Cerebellar cortex (tissue), 1 donor: Measurements from ENCODE around the gene UBE2D2.
"Not testable (repeated sequence)": the region's sequence is repeated elsewhere in the genome, so short reads cannot be mapped to it uniquely, and the experiment has no call there.

Source experiments
- DNase-seq: peaks from one replicate; pipeline ENCODE4 v3.0.0-alpha.2; 2015; ENCODE audit warnings: low spot score

UBE2D2 gene

DNA sequence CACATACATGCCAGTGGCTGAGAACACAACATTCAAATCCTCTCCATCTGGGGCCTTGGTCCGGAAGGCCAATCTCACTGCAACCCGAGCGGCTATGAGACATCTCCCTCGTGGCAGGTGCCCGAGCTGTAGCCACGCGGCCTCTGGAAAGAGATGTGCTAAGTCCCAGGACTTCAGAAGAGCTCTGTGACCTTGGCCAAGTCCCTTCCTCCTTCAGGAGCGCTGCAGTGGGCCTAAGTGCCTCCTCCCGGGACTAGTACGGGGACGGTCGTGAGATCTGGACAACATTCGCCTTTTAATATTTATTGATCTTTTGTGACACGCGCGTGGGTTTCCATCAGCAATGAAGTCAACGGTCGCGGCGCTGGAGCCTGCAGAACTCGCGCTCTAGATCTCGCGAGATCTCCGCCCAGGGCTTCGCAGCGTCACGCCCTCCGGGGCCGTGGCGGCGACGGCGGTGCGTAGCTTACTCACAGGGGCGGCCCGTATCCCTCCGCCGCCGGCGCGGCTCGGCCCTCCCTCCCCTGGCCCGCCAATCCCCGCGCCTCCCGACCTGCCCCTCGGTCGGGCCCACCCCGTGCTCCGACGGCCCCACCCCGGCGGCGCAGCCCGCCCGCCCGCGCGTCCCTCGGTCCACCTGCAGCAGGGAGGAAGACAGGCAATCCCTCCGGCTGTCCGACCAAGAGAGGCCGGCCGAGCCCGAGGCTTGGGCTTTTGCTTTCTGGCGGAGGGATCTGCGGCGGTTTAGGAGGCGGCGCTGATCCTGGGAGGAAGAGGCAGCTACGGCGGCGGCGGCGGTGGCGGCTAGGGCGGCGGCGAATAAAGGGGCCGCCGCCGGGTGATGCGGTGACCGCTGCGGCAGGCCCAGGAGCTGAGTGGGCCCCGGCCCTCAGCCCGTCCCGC, at the start of gene UBE2D2:
TSS of gene UBE2D2 (plus strand) at position 588 of the 903 bp plus-strand sequence. CDS start 453 bp downstream, outside the sequence.
- DNase-seq, result peak; percentile 96

DNA sequence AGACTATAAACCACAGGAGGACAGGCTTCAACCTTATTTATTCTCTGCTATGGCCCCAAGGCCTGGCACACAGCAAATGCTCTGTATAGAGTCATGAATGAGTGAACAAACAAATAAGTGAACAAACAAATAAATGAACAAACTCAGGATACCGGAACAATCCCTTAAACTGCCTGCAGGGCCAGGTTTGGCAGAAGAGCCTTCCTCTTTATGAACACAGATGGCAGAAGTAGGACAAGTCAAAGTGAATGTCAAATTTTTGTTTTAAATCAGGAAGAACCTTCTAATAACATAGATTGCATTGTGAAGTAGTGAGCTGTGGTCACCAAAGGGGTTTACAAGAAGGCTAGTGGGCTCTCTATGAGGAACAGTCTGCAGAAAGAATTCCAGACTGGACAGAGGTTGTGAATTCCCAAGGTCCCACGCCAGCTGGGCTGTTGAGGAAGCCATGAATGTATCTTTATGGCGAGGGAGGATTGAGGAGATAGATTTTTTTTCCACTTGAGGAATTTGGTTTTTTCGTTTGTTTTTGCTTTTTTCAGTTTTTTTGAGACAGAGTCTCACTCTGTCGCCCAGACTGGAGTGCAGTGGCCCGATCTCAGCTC, 48.3 kb upstream of the UBE2D2 start:
- peak; percentile 29 for DNase-seq

DNA sequence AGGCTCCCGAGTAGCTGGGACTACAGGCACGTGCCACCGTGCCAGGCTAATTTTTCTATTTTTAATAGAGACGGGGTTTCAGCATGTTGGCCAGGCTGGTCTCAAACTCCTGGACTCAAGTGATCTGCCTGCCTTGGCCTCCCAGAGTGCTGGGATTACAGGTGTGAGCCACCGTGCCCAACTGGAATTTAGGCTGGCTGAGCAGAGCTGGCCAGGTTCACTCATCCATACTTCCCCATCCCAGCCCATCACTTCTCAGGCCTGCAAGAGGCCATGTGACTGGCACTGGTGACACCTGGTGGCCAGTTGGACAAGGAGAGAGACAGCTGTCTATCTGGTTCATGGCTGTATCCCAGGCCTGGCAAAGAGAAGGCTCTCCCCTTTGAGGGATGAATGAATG, 47.7 kb upstream of the UBE2D2 start:
- peak; percentile 92 for DNase-seq

DNA sequence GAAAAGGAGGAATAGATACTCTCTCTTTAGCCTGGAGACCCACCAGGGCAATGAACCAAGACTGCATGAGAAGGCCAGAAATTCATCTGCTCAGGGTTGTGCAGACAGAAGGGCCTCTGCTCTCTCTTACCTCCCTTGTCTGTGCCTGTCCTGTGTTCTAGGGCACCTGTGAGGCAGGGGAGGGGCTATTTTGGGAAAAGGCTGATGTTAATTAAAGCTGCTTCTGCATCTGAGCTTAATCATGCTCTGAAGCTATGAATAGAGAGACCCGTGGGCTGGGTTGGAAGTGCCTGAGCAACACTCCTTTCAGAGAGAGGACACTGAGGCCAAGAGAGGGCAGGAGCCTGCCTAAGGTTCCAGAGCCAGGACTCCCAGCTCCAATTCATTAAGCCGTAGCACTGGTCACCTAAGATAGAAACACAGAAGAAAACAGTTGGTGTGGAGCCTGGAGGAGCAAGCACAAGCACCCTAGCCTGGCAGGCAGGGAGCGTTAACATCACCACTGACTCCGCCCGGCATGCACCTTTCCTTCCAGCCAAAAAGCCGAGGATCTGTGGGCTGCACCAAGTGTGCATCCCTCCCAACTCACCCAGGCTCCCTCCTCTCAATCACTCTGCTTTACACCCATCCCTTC, 47.2 kb upstream of the UBE2D2 start:
- peak; percentile 20 for DNase-seq

DNA sequence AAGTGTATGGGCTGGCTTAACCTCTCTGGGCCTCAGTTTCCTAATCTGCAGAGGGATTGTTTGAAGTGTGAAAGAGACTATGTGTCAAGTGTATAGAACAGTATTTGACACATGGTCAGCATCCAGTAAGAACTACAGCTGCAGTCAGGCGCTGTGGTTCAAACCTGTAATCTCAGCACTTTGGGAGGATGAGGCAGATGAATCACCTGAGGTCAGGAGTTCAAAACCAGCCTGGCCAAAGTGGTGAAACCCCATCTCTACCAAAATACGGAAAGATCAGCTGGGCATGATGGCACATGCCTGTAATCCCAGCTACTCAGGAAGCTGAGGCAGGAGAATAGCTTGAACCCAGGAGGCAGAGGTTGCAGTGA, 46.7 kb upstream of the UBE2D2 start:
- no peak for DNase-seq

DNA sequence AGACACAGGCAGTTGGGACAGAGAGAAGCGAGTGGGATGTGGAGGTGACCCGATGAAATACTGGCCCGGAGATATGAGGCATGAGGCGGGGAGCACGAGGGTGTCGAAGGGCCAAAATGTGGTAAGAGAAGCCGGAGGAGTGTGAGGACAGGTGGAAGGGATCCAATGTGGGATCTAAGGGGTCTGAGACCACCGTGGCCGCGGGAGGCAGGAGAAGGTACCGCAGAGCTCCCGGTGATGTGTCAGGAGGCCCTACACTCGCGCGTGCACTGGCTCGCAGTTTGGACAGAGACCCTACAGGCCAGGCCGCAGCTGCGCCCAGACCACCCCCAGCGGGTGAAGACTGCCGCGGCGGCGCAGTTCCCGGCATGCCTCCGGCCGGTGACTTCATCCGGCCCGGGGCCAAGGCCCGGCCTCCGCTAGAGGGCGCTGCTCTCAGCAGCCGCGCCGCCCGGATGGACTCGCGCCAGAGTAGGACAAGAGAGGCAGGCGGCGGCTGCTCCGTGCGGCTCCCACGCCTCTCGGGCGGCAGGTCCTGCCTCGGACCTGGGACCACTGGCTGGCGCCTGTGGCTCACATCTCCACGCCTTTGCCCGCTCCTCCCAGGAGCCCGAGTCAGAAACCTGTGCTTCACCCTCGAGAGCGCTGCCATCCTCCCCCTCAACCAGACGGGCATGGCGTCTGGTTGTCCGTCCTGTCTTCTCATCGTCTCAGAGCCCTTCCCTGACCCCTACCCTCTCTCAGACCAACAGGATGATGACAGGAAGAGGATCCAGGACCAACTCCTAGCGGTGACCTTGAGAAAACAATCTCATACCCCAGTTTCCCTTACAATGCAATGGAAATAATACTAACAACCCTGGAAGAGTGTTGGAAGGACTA, 43.2 kb upstream of the UBE2D2 start:
- peak; percentile 84 for DNase-seq

DNA sequence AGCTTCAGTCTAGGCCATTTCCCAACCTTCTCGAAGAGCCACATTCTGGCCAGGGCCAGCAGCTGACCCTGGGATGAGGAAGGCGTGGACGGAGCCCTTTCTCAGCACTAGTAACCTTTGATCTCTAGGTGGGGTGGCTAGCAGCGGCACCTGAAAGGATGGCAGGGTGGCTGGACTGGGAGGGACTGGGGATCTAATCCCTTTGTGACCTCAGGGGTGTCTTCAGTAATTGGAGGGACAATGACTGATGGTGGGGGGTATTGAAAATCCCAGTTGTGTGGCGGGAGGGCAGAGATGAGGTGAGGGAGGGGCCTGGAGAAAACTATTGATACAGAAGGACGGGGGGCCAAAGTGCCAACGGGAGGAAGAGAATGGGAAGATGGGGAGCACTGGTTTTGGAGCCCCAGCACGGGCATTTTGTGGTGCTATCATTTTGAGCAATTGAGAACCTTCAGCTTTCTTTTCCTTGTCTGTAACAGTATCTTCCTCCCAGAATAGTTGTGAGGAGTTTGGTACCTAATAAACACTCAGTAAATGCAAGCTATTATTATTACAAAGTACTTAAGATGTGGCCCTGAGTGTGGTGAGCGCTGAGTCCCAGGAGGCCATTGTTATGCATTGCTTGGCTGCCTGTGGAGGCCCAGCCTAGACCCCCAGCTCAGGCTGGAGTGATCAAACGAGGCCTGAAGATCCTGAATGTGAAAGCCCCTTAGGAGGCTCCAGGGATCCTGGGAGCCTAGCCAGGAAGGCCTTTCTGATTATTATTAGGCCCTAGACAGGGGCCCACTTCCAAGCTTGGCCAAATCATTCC, 37.3 kb upstream of the UBE2D2 start:
- DNase-seq, result no peak

DNA sequence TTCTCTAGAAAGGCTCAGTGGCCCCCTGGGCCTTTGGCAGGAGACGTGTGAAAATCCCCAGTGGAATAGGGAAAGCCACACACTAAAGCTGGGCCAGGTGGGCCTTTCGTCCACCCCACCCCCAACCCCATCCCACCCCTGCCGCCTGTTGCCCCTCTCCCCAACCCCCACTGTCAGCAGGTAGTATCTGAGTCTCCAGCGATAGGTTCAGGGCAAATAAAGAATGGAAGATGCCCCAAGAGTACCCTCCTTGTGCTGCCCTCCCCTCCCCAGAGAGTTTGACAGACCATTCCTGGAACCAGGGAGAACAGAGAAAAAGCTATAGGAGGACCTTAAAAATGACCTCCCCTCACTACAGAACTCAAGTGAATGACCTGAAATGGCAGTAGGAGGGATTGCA, 36.7 kb upstream of the UBE2D2 start:
- DNase-seq, result no peak

DNA sequence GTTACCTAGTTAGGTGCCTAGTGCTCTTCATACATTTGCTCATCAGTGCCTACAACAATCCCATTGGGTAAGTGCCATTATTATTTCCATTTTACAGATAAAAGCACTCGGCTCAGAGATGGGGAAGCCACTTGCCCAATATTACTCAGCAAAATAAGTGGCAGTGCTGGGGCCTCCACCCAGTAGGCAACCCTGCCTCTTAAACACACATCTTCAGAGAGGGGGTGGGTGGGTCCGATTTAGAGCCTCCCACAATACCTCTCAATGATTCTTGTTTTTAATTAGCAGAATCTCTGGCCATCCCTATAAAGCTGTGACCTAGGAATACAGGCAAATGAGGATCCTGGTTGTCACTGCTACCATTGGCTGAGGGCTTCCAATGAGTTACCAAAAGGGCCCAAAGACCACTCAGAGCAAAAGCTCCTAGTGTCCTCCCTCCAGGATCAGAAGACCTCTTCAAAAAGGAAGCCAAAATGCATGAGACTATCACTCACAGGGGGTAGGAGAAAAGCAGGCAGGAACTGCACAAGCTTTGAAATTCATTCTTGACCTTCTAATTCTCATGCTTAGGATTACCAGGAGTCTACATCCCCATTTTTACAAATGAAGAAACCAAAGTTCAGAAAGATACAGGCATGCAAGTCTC, 36.1 kb upstream of the UBE2D2 start:
- DNase-seq, result no peak

DNA sequence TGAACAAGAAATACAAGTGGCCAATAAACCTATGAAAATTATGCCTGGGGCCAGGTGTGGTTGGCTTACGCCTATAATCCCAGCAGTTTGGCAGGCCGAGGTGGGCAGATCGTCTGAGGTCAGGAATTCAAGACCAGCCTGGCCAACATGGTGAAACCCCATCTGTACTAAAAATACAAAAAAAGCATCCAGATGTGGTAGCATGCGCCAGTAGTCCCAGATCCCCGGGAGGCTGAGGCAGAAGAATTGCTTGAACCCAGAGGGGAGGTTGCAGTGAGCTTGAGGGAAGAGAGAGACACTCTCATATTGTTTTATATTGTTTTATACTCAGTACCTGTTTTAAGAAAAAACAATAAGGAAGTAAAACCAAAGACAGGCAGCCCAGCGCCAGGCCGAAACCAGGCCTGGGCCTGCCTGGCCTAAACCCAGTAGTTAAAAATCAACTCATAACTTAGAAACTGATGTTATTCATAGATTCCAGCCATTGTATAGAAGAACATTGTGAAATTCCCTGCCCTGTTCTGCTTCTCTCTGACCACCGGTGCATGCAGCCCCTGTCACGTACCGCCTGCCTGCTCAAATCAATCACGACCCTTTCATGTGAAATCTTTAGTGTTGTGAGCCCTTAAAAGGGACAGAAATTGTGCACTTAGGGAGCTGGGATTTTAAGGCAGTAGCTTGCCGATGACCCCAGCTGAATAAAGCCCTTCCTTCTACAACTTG, 35.4 kb upstream of the UBE2D2 start:
- not testable (repeated sequence) for DNase-seq

DNA sequence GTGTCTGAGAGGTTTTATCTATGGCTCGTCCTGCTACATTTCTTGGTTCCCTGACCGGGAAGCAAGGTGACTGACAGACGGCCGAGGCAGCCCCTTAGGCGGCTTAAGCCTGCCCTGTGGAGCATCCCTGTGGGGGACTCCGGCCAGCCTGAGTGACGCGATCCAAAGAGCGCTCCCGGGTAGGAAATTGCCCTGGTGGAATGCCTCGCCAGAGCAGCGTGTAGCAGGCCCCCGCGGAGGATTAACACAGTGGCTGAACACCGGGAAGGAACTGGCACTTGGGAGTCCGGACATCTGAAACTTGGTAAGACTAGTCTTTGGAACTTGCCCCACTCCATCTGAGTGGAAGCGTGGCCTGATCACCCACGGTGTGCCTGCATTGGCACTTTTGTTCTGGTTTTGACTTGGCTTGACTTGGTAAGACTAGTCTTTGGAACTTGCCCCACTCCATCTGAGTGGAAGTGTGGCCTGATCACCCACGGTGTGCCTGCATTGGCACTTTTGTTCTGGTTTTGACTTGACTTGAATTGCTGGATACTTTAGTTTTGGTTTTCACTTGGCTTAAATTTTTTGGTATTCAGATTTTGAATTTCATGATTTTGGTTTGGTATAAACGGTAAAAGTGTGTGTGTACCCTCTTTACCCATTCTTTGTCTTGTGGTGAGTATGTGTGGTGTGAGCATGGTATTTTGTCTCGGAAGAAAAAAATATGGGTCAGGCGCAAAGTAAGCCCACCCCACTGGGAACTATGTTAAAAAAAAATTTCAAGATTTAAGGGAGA, 34.6 kb upstream of the UBE2D2 start:
- DNase-seq, result peak; percentile 11

DNA sequence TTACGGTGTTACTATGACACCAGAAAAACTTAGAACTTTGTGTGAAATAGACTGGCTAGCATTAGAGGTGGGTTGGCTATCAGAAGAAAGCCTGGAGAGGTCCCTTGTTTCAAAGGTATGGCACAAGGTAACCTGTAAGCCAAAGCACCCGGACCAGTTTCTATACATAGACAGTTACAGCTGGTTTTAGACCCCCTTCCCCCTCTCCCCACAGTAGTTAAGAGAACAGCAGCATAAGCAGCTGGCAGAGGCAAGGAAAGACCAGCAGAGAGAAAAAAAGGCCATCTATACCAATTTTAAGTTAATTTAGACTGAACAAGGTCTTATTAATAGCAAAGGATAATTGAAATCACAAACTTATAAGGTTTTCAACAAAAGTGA, 34.1 kb upstream of the UBE2D2 start:
- DNase-seq, result not testable (repeated sequence)

DNA sequence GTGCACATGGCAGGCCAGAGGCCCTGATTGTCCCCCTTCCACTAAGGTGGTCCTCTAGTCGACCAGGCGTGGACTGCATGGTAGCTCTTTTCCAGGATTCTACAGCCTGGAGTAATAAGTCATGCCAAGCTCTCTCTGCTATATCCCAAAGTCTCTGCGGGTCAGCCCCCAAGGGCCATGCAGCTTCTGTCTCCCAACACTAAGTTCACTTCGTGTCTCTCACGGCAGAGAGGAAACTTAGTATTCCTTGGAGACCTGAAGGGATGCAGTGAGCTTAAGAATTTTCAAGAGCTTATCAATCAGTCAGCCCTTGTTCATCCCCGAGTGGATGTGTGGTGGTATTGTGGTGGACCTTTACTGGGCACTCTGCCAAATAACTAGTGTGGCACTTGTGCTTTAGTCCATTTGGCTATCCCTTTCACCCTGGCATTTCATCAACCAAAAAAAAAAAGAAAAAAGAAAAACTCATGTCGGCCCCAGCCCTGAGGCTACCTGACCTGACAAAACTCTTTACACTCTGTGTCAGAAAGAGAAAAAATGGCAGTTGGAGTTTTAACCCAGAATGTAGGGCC, 33.2 kb upstream of the UBE2D2 start:
- not testable (repeated sequence) for DNase-seq

DNA sequence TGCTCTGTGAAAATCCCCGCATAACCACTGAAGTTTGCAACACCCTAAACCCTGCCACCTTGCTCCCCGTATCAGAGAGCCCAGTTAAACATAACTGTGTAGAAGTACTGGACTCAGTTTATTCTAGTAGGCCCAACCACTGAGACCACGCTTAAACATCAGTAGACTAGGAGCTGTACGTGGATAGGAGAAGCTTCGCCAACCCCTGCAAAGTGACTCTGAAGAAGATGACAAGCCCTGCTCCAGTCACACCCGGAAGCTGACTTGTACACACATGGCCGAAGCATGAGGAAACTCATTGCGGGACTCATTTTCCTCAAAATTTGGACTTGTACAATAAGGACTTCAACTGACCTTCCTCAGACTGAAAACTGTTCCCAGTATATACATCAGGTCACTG, 32.4 kb upstream of the UBE2D2 start:
- not testable (repeated sequence) for DNase-seq

DNA sequence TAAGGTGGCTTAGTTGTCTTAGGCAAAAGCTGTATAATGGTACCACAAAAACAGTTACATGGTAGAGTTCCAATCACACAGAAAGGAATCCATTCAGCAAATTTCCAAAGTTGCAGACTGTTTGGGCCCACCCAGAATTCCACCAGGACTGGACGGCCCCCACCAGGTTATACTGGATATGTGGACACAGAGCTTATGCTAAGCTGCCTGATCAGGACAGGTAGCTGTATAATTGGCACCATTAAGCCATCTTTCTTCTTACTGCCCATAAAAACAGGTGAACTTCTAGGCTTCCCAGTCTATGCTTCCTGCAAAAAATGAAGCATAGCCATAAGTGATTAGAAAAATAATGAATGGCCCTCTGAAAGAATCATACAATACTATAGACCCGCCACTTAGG, 31.1 kb upstream of the UBE2D2 start:
- not testable (repeated sequence) for DNase-seq

DNA sequence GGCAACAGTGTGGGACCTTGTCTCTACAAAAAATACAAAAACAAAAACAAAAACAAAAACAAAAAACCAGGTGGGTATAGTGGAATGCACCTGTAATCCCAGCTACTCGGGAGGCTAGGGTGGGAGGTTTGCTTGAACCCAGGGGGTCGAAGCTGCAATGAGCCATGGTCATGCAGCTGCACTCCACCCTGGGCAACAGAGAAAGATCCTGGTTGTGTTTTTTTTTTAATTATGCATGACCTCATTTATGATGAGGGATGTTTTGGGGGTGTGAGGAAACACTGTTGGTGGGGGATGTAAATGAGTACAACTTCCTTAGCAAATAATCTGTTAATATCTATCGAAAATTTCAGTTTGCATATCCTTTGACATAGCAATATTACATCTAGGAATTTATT, 29.4 kb upstream of the UBE2D2 start:
- no peak for DNase-seq

DNA sequence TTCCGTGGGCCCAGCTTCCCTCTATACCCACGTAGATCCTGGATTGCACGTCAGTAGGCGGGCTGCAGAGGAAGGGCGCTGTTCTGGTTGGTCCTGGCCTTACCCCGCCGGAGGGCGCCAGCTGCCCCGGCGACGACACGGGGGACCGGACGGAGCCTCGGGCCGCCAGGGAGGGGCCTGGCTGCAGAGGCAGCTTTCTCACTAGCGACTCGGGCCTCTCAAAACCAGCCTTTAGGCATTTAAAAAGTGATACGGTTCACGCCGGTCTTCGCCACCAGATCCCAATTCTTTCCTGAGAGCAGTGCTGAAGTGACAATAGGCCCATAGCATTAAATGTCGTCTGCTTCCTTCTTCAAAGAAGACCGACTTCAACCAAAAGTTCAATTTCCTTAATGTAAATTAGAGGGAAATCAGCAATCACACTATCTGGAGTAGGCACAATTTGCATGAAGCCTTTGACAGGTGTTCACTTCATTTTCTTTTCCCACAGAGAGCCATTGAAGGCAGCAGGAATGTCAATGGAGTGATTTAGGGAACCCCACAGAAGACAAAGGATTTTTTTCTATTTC, 17.6 kb upstream of the UBE2D2 start:
- no peak for DNase-seq

DNA sequence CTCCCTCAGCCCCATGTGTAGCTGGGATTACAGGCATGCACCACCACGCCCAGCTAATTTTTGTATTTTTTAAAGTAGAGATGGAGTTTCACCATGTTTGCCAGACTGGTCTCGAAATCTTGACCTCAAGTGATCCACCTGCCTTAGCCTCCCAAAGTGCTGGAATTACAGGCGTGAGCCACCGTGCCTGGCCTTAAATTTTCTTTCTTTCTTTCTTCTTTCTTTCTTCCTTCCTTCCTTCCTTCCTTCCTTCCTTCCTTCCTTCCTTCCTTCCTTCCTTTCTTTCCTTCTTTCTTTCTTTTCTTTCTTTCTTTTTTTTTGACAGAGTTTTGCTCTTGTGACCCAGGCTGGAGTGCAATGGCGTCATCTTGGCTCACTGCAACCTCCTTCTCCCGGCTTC, 14.5 kb upstream of the UBE2D2 start:
- DNase-seq, result not testable (repeated sequence)
